Endothelial cell of umbilical vein (primary cell): ENCODE results near the gene INMT. TPM values are rescaled to one million over a fixed set of nuclear protein-coding genes. Genes with fewer than 3 reads are reported as not detected.

Experiments
- BruUV-seq: library from RNA; stranded (reverse); fragments of 400-500 nt; replicated peaks from 2 replicates; lab custom pipeline; 2021; lab: Mats Ljungman, UMichigan
- CTCF ChIA-PET: fragments of 300-600, 350-600 bp; sonication (Branson Sonifier 250); formaldehyde crosslinking; loops from one replicate; lab custom pipeline; 2021; ENCODE audit warnings: antibody characterized with exemption, inconsistent platforms; lab: Charles Lee
- POLR2A ChIA-PET: fragments of 300-600, 350-600 bp; sonication (Branson Sonifier 250); formaldehyde crosslinking; loops from one replicate; lab custom pipeline; 2021; ENCODE audit warnings: antibody characterized with exemption, inconsistent platforms; lab: Charles Lee
- DNase-seq: peaks from one replicate; pipeline ENCODE4 v3.0.0-alpha.2; 2011; ENCODE audit warnings: low read depth, low spot score
- FAIRE-seq: peaks from 2 replicates; lab custom pipeline; 2011; peaks lifted over from hg19 to GRCh38; lab: Jason Lieb, UNC
- H2AFZ ChIP-seq: 2 replicates; pipeline ENCODE4 v1.6.0; 2012; ENCODE audit warnings: low read depth, low read length, control low read depth, inconsistent platforms
- H3K27ac ChIP-seq: 2 replicates; pipeline ENCODE4 v1.5.1; 2011; ENCODE audit warnings: low read depth, mild to moderate bottlenecking, control low read depth, low read length, moderate library complexity; ENCODE audit not compliant: insufficient read depth
- H3K27me3 ChIP-seq, 2 experiments: 2 replicates each; pipeline versions ENCODE4 v1.6.0 to v1.6.1; 2011; ENCODE audit warnings: low read length in 2 of 2, mixed read lengths in 1 of 2; ENCODE audit not compliant: control insufficient read depth in 2 of 2, insufficient read depth in 2 of 2
- H3K36me3 ChIP-seq, 2 experiments: 2 replicates in 1 of 2; 3 replicates in 1 of 2; pipeline ENCODE4 v1.5.1; 2011; ENCODE audit warnings: low read length in 2 of 2, mild to moderate bottlenecking in 1 of 2, moderate library complexity in 1 of 2; ENCODE audit not compliant: control insufficient read depth in 2 of 2, insufficient read depth in 2 of 2; ENCODE audit errors: extremely low read depth in 1 of 2
- H3K4me1 ChIP-seq: 3 replicates; pipeline ENCODE4 v1.5.1; 2011; ENCODE audit warnings: mild to moderate bottlenecking, low read length; ENCODE audit not compliant: control insufficient read depth, insufficient read depth; ENCODE audit errors: extremely low read depth
- H3K4me2 ChIP-seq: 2 replicates; pipeline ENCODE4 v1.6.1; 2011; ENCODE audit warnings: low read length, control low read depth, mixed read lengths; ENCODE audit not compliant: insufficient read depth
- H3K4me3 ChIP-seq, 3 experiments: fragments of 200-600 bp in 1 of 3; sonication (generic), shearing (Covaris generic) in 1 of 3; replicated peaks in 1 of 3; 2 replicates each; pipeline ENCODE4 v1.5.1; 2011 to 2016; ENCODE audit warnings: control low read depth in 3 of 3, low read length in 3 of 3, mild to moderate bottlenecking in 2 of 3, inconsistent platforms in 1 of 3, low read depth in 1 of 3, moderate library complexity in 1 of 3; ENCODE audit not compliant: insufficient read depth in 1 of 3
- H3K79me2 ChIP-seq: 2 replicates; pipeline ENCODE4 v1.6.0; 2012; ENCODE audit warnings: low read length, inconsistent platforms; ENCODE audit not compliant: control insufficient read depth, insufficient read depth
- H3K9ac ChIP-seq: replicated peaks from 2 replicates; pipeline ENCODE3; 2011; ENCODE audit warnings: low read length, control low read depth; ENCODE audit not compliant: insufficient read depth; ENCODE audit errors: extremely low read depth
- H3K9me1 ChIP-seq: replicated peaks from 3 replicates; pipeline ENCODE4 v1.6.0; 2011; ENCODE audit warnings: mild to moderate bottlenecking, low read length; ENCODE audit not compliant: control insufficient read depth, insufficient read depth; ENCODE audit errors: extremely low read depth
- H3K9me3 ChIP-seq: replicated peaks from 2 replicates; pipeline ENCODE4 v1.5.1; 2012; ENCODE audit warnings: low read length, inconsistent platforms; ENCODE audit not compliant: control insufficient read depth, insufficient read depth
- H4K20me1 ChIP-seq: replicated peaks from 2 replicates; pipeline ENCODE3; 2011; ENCODE audit warnings: mild to moderate bottlenecking, low read length; ENCODE audit not compliant: control insufficient read depth, insufficient read depth; ENCODE audit errors: extremely low read depth
- CTCF ChIP-seq, 2 donors: IDR thresholded peaks; 1 replicate in 1 of 2; 2 replicates in 1 of 2; pipeline ENCODE4 v1.5.1; 2011; ENCODE audit warnings: low read length in 2 of 2, mild to moderate bottlenecking in 2 of 2, moderate library complexity in 2 of 2, control low read depth in 1 of 2, inconsistent platforms in 1 of 2, low read depth in 1 of 2; ENCODE audit not compliant: insufficient read depth in 1 of 2; ENCODE audit errors: extremely low read depth in 1 of 2
- EZH2 ChIP-seq: IDR thresholded peaks from 2 replicates; pipeline ENCODE4 v1.6.1; 2012; ENCODE audit warnings: borderline replicate concordance, low read depth, mild to moderate bottlenecking, moderate library complexity, low read length, inconsistent platforms; ENCODE audit not compliant: severe bottlenecking
- FOS ChIP-seq: IDR thresholded peaks from 2 replicates; pipeline ENCODE4 v1.6.1; 2011; ENCODE audit warnings: mild to moderate bottlenecking, low read length, moderate library complexity, borderline replicate concordance; ENCODE audit not compliant: insufficient read depth
- GATA2 ChIP-seq: IDR thresholded peaks from 2 replicates; pipeline ENCODE4 v1.7.0; 2011; ENCODE audit warnings: low read depth, mild to moderate bottlenecking, moderate library complexity, mixed read lengths, low read length; ENCODE audit not compliant: insufficient read length, insufficient read depth
- JUN ChIP-seq: IDR thresholded peaks from 2 replicates; pipeline ENCODE4 v1.6.1; 2011; ENCODE audit warnings: borderline replicate concordance, low read depth; ENCODE audit not compliant: insufficient read length, insufficient read depth
- MAX ChIP-seq: IDR thresholded peaks from 2 replicates; pipeline ENCODE4 v1.6.1; 2011; ENCODE audit not compliant: insufficient read depth, insufficient read length
- MYC ChIP-seq: IDR thresholded peaks from one replicate; pipeline ENCODE4 v1.6.1; 2011; ENCODE audit warnings: mild to moderate bottlenecking, low read depth, low read length
- POLR2A ChIP-seq: IDR thresholded peaks from 2 replicates; pipeline ENCODE4 v1.6.1; 2012; ENCODE audit warnings: low read depth, mild to moderate bottlenecking, control low read depth, low read length
- POLR2AphosphoS5 ChIP-seq: IDR thresholded peaks from 2 replicates; pipeline ENCODE4 v1.6.1; 2012; ENCODE audit warnings: low read depth, mild to moderate bottlenecking, control low read depth, low read length, moderate library complexity; ENCODE audit not compliant: insufficient read depth
- dilution Hi-C: fragments of 300-500 bp; cut with MboI; formaldehyde crosslinking; loops from one replicate; pipeline ENCODE4 v1.15.0; 2019; ENCODE audit warnings: low sequenced_read_pairs; ENCODE audit not compliant: extremely low pct_ligation_motif_present
- intact Hi-C: fragments of 100-400 bp; cut with micrococcal nuclease; formaldehyde crosslinking; loops from one replicate; pipeline ENCODE4 v1.10.0; 2022
- polyA plus RNA-seq, 4 experiments: library from polyadenylated mRNA; depleted of rRNA in 3 of 4; stranded (reverse) in 3 of 4; unstranded in 1 of 4; fragments of >200 nt; gene quantifications; 2 replicates each; pipeline versions ENCODE4 v1.2.1 to v1.2.3, GENCODE V29; 2011 to 2012; ENCODE audit warnings: missing spikeins in 1 of 4
- total RNA-seq: library from RNA; stranded (reverse); gene quantifications from 2 replicates; pipeline ENCODE4 v1.2.3, GENCODE V29; 2021

The INMT gene
- total and polyA plus RNA-seq, 2 donors (not counting 3 experiments of a cell fraction or from before 2014, with no cell fraction given), result not detected

- Histone ChIP-seq H4K20me1 (no peaks in the 10 kb centered on the region), H2AFZ (no peak overlapping the region), H3K9me3 (no peaks in the 10 kb centered on the region), H3K4me2 (no peak overlapping the region), H3K4me1 (peaks cover 46% of the 10 kb centered on the region), H3K27me3 (no peaks in the 10 kb centered on the region), H3K9me1 (no peaks in the 10 kb centered on the region), H3K36me3 (no peaks in the 10 kb centered on the region), H3K4me3 (no peak overlapping the region), H3K9ac (no peak overlapping the region), H3K79me2 (no peaks in the 10 kb centered on the region), H3K27ac (no peak overlapping the region)
- ChIA-PET CTCF (interaction anchor here (0.6 to 3.2 kb wide), 6 partner anchors 23 to 337 kb away, joined by 4 to 25 read pairs (median 9); no protein-coding TSS in a partner anchor), POLR2A (no interaction called here)
- DNase-seq (peak; percentile 29), FAIRE-seq (no peak)
- dilution Hi-C loops (no loop called here), intact Hi-C loops (no loop called here)
- TF ChIP-seq MAX (no peak), EZH2 (no peak), JUN (no peak), MYC (no peak), POLR2A (no peak), FOS (no peak), CTCF (IDR thresholded peaks at IDR 0.05; ENCODE audit: extremely low read depth in 1 of 2, insufficient read depth in 1 of 2, low read depth in 1 of 2, low read length in 2 of 2) (no peak), POLR2AphosphoS5 (no peak), GATA2 (no peak)
- no TSS peak for BruUV-seq
These were observed 45.5 kb downstream of the INMT start for GRCh38 chr7:30797176-30798040.
